PC-3 (cell line): ENCODE results near the gene CELA2B.
"Not testable (repeated sequence)": the region's sequence is repeated elsewhere in the genome, so short reads cannot be mapped to it uniquely, and the experiment has no call there.

ENCODE experiments used
- CTCF ChIP-seq: fragments of 300-600 bp; sonication (generic); conservative IDR thresholded peaks from 2 replicates; pipeline ENCODE4 v1.5.1; 2017; ENCODE audit warnings: antibody characterized with exemption, low read depth, mild to moderate bottlenecking, low read length
- EZH2 ChIP-seq: fragments of 300-600 bp; sonication (generic); IDR thresholded peaks from one replicate; pipeline ENCODE4 v1.6.1; 2017; ENCODE audit warnings: antibody characterized with exemption, mild to moderate bottlenecking, low read length; ENCODE audit not compliant: unreplicated experiment
- EZH2phosphoT487 ChIP-seq: fragments of 300-600 bp; sonication (generic); IDR thresholded peaks from 2 replicates; pipeline ENCODE4 v1.6.1; 2018; ENCODE audit warnings: mild to moderate bottlenecking, antibody characterized with exemption, low read length, borderline replicate concordance

GRCh38 chr1:15428252-15428651 is 47.7 kb upstream of the CELA2B start:
- TF ChIP-seq CTCF, EZH2, EZH2phosphoT487: not testable (repeated sequence)
